AML-193 (cell line): ENCODE results near the gene COL23A1.

Source experiments
- DNase-seq, 2 experiments: peaks; one replicate each; lab custom pipeline; 2025; lab: John Stamatoyannopoulos, UW

COL23A1 gene

GRCh38 chr5:178475422-178475821 is 114.8 kb downstream of the COL23A1 start:
- no peak for DNase-seq

DNA sequence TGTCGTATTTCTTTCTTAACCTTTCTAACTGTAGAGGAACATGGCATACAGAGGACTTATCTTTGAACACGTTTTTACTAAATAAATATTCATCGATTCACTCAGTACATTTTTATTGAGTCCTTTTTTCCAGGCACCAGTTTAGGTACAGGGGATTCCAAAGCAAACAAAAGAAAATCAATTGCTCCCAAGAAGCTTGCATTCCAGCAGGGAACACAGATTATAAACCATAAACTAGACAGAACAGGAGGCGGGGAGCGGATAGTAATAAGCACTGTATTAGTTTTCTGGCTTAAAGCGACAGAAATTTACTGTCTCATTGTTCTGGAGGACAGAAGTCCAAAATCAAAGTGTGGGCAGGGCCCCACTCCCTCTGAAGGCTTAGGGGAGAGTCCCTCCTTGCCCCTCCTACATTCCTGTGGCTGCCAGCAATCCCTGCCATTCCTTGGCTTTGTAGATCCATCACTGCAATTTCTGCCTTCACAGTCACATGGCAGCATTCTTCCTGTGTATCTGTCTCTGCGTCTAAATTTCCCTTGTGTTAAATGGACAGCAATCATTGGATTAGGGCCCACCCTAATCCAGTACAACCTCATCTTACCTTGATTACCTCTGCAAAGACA is 115.5 kb downstream of the COL23A1 start:
- no peak for DNase-seq

- no peak for DNase-seq
Observed at GRCh38 chr5:178473854-178474253, 116.3 kb downstream of the COL23A1 start.

DNA sequence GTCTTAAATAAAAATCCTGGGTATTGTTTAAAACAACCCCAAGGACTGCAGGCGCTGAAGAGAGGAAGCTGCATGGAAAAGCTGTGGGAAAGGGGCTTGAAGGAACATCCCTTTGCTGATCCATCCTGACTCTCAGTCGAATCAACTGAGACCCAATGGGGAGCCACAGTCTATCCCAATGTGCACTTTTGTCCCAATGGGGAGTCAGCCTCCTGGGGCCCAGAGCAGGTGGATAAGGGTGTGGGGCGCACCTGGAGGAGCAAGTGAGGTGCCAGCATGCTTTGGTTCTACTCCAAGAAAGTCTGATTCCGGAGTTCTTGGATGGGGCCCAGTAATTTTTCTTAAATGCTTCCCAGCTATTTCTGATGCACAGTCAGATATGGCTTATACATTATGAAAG is 118.1 kb downstream of the COL23A1 start:
- no peak for DNase-seq

DNA sequence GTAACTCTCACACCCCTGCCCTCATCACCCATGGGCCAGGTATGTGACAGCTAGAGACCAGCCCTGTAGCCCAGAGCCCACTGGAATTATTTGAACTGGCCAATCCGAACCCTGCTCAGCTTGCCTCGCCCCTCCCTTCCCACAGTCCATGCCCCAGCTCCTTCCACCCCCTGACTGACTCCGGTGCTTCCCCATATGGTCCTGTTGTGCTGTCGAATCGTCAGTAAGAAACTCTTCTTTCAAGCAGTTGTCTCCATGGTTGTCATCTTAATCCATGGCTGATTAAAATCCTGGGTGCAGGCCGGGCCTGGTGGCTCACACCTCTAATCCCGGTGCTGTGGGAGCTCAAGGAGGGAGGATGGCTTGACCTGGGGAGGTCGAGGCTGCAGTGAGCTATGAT is 118.5 kb downstream of the COL23A1 start:
- no peak for DNase-seq

DNA sequence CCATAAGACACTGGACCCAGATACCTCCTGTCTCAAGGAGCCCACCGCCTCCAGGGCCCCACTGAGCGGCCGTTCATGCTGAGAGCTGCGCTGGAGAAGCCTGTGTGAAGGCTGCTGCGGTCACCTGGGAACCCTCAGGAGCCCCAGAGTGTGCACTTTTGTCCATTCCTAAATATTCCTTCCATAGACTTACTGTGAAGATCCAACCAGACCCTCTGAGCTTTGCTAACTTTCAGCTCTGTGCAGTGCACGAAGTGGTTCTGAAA is 119.5 kb downstream of the COL23A1 start:
- DNase-seq, result no peak

GRCh38 chr5:178469975-178470759 is 120.0 kb downstream of the COL23A1 start:
- DNase-seq, result no peak

DNA sequence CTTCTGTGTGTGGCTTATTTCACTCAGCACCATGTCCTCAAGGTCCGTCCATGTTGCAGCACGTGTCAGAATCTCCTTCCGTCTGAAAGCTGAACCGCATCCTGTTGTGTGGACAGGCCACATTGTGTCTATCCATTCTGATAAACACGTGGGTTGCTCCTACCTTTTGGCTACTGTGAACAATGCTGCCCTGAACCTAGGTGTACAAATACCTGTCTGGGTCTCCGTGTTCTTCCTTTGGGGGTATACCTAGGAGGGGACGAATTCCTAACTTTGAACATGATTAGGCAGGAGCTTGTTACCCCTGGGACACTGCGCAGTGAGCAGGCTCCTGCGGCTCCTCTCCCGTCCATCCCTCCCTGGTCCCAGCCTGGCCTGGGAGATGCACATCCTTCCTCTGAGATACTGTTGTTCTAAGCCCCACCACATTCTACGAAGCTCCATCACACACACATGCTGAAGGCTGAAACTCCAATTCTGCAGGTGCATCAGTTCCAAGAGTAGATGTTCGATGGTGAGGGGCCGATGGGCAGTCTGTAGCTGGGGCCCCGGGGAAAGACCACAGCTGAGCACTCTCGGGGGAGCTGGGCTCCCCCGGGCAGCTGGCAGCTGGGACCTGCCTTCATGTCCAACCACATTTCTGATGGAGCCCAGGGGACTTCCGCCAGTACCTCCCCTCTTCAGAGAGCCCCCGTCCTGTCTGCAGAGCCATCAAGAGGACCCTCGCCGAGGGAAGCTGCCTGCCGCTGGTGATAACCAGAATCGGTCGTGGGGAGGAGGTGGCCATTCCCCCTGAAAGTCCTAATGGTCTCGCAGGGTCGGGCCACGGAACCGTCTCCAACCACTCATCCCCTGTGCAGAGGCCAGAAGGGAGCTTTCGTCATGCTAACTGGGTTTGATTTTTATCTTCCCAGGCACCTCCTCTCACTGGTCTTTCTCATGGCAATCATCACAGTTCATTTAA is 120.9 kb downstream of the COL23A1 start:
- DNase-seq, result no peak

DNA sequence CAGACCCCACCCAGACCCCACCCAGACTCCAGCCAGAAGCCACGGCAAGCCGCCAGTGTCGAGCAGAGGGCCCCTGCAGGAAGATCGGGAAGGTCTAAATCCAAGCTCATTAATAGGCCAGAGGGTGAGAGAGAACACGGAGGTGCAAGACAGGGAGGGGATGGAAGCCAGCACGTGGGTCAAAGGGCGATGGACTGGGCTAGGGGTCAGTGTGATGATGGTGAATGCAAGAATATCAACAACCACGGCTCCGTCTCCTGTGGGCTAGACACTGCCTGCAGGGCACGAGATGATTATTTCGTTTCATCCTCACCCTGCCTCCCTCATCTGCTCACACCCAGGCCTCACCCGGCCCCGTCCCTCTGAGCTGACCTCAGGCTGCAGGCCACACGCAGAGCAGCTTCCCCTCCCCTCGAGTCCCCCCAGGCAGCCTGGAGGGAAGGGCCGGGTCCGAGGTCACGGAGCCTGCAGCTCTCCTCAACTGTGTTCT is 122.0 kb downstream of the COL23A1 start:
- no peak for DNase-seq

DNA sequence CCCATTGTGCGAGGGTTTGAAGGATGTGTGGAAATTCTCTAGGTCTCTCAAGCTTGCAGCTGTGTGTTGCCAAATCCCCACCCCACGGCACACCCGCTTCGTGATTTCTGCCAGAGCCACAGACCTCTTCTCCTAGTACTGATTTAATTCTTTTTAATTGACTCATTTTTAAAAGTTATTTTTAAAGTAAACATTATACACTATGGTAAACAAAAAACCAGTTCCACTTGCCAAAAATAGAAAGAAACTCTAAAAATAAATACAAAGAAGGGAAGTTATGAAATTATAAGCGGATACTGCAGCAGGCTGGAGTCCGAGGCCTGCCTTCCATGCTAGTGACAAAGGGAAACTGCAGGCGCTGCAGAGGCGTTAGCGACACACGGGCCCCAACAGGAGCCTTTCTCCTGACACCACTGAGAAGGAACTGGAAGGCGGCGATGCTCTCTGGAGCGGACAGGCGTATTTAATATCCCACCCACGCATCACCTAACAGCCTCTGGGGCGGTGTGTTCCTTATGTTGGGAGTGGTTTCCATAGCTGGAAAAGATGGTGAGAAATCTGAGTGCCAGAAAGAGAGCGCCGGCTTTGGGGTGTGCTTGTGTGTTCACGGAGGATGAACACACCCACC is 122.5 kb downstream of the COL23A1 start:
- peak; percentile 40 to 59 for DNase-seq

- no peak for DNase-seq
Observed at GRCh38 chr5:178467205-178467567, 123.0 kb downstream of the COL23A1 start.

GRCh38 chr5:178466342-178466741 is 123.9 kb downstream of the COL23A1 start:
- DNase-seq, result no peak

GRCh38 chr5:178465861-178466288 is 124.3 kb downstream of the COL23A1 start:
- DNase-seq, result no peak

- DNase-seq, result no peak
Observed at GRCh38 chr5:178465228-178465860, 124.8 kb downstream of the COL23A1 start.

- no peak for DNase-seq
Observed at GRCh38 chr5:178464431-178465048, 125.7 kb downstream of the COL23A1 start.

DNA sequence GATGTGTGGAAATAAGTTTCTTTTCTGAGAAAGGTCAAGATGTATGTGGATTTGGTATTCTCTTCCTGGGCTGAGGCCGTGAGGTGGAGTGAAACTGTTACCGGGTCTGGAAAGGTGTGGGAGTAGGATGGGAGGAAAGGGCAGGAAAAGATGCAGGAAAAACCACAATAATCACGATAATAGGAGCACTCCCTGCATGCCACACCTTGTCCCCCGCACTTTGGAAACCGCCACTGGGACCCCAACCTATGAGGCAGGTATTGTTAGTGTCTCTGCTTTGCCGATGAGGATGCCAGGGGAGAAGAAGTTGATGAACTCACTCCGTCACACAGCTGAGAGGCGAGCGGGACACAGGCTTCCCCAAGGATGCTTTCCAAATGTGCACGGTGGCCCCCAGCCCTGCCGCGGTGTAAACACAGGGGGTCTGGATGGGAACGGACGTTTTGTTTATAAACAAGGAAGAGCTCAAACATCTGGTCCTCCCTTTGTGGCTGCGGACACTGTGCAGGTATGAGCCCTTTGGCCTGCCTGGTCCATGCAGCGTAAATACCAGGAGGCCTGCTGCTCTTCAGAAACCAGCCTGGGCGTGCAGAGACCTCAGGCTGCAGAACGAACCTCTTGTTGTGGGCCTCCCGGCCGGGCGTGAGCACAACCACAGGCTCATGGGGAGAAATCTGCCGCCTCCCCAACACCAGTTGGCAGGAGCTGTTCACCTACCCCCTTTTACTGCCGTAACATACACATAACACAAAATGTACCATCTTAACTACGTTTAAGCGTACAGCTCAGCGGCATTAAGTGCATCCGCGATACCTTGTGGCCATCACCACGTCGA is 126.7 kb downstream of the COL23A1 start:
- no peak for DNase-seq

DNA sequence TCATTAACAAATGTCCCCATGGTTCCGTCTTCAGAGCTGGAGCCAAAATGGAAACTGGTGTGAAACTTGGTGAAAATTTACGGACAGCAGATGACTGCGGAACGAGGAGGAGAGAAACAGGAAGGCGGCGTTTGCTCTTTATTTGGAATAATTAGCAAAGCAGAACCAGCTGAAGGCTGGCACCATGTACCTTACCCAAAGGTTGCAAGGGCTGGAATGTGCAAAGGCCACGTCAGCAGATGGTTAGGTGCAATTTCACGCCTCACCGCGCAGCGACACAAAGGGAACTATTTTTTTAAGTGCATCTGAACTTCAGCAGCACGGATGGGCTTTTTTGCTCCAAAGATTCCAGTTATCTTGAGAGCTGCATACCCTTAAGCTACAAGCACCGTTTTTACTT is 127.4 kb downstream of the COL23A1 start:
- no peak for DNase-seq

- no peak for DNase-seq
Observed at GRCh38 chr5:178462076-178462475, 128.1 kb downstream of the COL23A1 start.

GRCh38 chr5:178461004-178461730 is 129.0 kb downstream of the COL23A1 start:
- DNase-seq, result peak; percentile 46

DNA sequence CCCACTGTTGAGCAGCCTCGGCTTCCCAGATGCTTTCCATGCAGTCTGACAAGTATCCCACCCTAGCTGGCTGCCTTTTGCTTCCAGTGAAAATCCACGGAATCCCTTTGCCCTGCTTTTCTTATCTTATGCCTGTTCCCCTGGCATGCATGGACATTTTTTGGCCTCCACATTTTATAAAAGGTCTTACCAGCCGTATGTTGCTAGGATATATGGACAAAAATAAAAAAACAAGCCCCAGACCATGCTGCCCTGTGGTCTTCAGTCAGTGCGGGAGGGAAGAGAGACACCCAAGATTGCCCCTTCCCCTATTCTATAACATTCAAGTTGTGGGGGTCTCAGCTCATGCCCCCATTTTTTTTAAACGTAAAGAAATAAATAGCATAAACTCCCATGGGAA is 129.6 kb downstream of the COL23A1 start:
- no peak for DNase-seq
